Fibroblast of mammary gland (primary cell): ENCODE measurements around the gene ITPR3.
A peak's percentile ranks its signal among the peaks of the same experiment; 100 is the strongest.

Experiments
- DNase-seq: peaks from one replicate; pipeline ENCODE4 v3.0.0-alpha.2; 2010; ENCODE audit warnings: low read depth
- H3K4me3 ChIP-seq: 2 replicates; pipeline ENCODE4 v1.5.1; 2011; ENCODE audit warnings: low read depth, mild to moderate bottlenecking, low read length, moderate library complexity; ENCODE audit not compliant: control insufficient read depth
- TF ChIP-seq, protein P1 (sequence below): conservative IDR thresholded peaks from 2 replicates; pipeline ENCODE4 v1.5.1; 2011; ENCODE audit warnings: low read depth, low read length, inconsistent platforms; ENCODE audit not compliant: control insufficient read depth, insufficient read depth

ITPR3 gene

DNA sequence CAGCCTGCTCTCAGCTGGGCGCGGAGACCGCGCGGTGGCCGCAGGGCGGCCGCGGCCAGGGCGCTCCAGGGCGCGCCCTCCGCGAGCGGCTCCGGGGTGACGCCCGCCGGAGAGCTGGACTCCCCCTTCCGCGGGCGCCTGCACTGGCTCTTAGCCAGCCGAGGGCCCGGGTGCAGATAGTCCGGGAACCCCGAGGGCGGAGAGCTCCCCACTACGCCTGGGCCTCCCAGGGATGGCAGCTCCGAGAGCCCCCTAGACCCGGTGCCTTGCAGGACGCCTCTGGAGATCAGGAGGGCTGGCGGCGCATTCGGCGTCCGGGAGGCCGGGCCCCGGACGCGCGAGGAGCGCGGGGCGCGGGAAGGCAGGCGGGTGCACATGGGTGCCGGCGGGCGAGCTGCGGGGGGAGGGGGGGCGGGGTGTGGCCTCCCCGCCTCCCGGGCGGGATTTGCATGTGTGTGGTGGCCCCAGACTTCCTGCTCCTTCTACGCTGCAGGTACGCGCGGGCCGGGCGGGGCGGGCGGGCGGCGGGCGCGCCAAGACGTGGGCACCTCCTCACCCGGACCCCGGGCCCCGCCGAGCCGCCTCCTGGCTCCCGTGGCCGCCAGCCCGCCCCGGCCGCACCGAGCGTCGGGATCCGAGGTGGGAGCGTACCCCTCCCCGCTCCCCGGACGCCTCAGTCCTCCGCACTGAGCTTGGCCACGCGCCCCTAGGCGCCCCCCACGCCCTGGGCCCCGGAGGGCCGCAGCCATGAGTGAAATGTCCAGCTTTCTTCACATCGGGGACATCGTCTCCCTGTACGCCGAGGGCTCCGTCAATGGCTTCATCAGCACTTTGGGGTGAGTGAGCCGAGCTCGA lies at the start of gene ITPR3:
Gene ITPR3, plus strand, starts transcription at position 467 of the 855 bp plus-strand sequence. Its CDS starts 281 bp downstream, at position 748.
- TF ChIP-seq, protein P1, sequence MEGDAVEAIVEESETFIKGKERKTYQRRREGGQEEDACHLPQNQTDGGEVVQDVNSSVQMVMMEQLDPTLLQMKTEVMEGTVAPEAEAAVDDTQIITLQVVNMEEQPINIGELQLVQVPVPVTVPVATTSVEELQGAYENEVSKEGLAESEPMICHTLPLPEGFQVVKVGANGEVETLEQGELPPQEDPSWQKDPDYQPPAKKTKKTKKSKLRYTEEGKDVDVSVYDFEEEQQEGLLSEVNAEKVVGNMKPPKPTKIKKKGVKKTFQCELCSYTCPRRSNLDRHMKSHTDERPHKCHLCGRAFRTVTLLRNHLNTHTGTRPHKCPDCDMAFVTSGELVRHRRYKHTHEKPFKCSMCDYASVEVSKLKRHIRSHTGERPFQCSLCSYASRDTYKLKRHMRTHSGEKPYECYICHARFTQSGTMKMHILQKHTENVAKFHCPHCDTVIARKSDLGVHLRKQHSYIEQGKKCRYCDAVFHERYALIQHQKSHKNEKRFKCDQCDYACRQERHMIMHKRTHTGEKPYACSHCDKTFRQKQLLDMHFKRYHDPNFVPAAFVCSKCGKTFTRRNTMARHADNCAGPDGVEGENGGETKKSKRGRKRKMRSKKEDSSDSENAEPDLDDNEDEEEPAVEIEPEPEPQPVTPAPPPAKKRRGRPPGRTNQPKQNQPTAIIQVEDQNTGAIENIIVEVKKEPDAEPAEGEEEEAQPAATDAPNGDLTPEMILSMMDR: no peak
- peak within 1 kb of the TSS; percentile 71 for H3K4me3 ChIP-seq
- peak; percentile 33 for DNase-seq

DNA sequence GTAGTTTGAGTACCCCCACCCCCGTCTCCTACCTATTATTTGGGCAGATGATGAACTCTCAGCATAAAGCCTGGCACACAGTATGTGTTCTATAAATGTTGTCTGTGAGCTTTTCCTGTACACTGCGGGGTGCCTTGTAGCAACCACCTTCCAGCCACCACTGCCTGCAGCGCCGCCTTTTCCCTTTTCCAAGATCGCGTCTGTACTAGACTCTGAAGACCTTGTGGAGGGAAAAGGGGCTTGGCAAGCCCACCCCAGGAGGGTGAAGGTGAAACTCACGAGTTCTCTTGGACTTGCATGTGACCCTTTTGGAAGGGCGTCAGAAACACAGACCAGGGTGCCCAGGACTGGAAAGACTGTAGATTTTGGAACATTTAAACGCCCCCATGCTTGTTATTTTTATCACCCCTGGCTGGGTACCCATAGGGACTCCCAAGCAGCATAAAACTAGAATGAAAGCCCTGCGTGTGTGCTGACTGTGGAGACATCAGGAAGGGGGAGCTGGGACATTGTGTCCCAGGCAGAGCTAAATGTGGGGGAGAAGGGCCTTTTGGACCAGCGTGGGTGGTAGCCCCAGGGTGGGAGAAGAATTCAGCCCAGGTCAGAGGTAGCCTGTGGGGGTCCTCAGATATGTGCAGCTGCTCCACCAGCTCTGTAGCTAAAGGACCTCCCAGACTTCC lies 49.3 kb upstream of the ITPR3 start:
- TF ChIP-seq, protein P1: no peak
- no peak for DNase-seq
- peak overlapping the region; percentile 69 for H3K4me3 ChIP-seq

DNA sequence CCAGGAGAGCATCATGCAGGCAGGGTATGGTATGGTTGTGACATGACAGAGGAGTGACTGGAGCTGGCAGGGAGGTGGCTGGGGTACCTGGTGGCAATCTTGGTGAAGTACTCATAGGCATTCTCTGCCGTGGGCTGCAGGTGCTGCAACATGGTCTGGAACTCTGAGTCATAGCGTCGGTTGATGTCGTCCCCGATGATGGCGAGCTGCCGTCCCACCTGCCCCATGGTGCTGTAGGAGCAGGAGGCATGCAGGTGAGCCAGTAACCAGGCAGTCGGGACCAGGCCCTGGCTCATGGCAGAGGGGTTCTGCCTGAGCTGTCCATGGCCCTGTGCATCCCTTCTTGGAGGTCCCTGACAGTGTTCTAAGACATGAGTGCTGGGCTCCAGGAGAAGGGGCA lies 45.9 kb upstream of the ITPR3 start:
- no peak overlapping the region for H3K4me3 ChIP-seq
- no peak for DNase-seq
- TF ChIP-seq, protein P1: no peak

DNA sequence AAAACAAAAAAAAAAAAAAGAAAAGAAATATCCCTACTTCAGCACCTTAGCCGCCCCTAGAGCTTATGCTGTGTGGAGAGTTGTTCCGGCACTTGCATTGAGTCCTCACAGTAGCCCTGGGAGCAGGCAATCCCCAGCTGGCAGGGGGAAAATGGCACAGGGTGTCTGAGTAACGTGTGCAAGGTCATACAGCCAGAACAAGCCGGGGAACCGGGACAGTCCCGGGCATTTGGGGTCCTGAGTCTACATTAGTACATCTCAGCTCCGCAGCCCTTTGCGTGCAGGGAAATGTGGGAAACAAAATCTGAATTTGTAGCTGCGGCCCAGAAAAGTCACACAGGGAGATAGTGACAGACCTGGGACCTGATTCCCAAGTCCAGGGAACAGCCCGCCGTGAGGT lies 44.5 kb upstream of the ITPR3 start:
- DNase-seq: no peak
- TF ChIP-seq, protein P1: no peak
- no peak overlapping the region for H3K4me3 ChIP-seq

DNA sequence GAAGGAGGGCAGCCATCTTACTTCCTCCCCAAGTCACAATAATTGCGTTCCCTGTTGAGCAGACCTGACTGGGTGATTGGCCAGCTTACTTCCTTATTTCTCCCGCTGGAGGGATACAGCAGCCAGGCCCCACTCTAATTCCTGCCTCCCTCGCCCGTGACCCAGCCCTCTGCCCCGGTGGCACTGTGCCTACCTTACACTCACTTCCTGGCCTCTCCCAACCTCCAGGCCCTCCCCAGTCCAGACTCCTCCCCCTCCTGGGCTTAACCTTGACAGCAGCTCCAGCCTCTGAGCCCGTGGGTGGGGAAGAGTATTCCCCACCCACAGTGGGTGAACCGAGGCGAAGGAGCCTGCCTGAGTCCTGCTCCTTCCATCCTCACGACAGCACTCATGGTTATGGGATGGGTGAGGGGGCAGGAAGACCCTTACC lies 44.0 kb upstream of the ITPR3 start:
- TF ChIP-seq, protein P1: no peak
- no peak overlapping the region for H3K4me3 ChIP-seq
- peak; percentile 18 for DNase-seq

DNA sequence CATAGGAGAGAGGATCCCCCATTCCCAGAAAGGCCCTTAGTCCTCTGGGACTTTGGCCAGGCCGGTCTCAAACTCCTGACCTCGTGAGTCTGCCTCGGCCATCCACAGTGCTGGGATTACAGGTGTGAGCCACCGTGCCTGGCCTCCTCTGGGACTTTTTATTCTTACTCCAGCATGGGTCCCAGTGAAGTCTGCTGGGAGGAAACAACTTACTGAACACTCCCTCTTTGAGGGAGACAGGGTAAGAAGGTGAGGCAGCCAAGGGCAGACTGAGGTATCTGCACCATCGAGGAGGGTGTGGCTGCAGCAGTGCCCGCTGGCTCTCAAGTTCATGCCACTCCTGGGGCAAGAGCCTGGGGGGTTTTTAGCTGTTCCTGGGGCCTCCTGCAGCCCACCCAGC lies 43.4 kb upstream of the ITPR3 start:
- DNase-seq: no peak
- TF ChIP-seq, protein P1: no peak
- H3K4me3 ChIP-seq: no peak overlapping the region
